Right lobe of liver (tissue), 6 donors: ENCODE data around the gene AGTRAP. TPM values are rescaled to one million over a fixed set of nuclear protein-coding genes. Genes with fewer than 3 reads are reported as not detected.

ENCODE experiments used
- ATAC-seq, 4 donors: fragments of 200-7000 bp; cut with Tn5 transposase; one replicate each; pipeline ENCODE4 v1.9.1; 2020; ENCODE audit warnings: mild to moderate bottlenecking in 4 of 4, moderate library complexity in 4 of 4
- DNase-seq, 3 donors: peaks; one replicate each; pipeline ENCODE4 v3.0.0-alpha.2; 2020
- H3K27ac ChIP-seq, 3 donors: fragments of 200-600 bp; one replicate each; pipeline ENCODE4 v1.8.0; 2022
- H3K27me3 ChIP-seq, 2 donors: fragments of 200-600 bp; one replicate each; pipeline ENCODE4 v1.8.0; 2022
- H3K36me3 ChIP-seq, 4 donors: fragments of 200-600 bp; sonication (generic) in 1 of 4; one replicate each; pipeline versions ENCODE4 v1.5.1 to v1.8.0; 2017 to 2022; ENCODE audit warnings: control low read depth in 1 of 4
- H3K4me1 ChIP-seq, 4 donors: fragments of 200-600 bp; sonication (generic) in 1 of 4; one replicate each; pipeline versions ENCODE4 v1.5.1 to v1.8.0; 2017 to 2022; ENCODE audit warnings: control low read depth in 1 of 4
- H3K4me3 ChIP-seq, 3 donors: fragments of 200-600 bp; one replicate each; pipeline ENCODE4 v1.8.0; 2022
- H3K9me3 ChIP-seq, 4 donors: fragments of 200-600 bp; sonication (generic) in 1 of 4; one replicate each; pipeline versions ENCODE4 v1.5.1 to v1.8.0; 2017 to 2022; ENCODE audit warnings: control low read depth in 1 of 4
- CTCF ChIP-seq, 4 donors: fragments of 200-600 bp in 3 of 4; fragments of 450-650 bp in 1 of 4; IDR thresholded peaks; one replicate each; pipeline versions ENCODE4 v1.5.1 to v1.8.0; 2016 to 2022; ENCODE audit warnings: antibody characterized with exemption in 4 of 4, mild to moderate bottlenecking in 2 of 4
- POLR2A ChIP-seq: fragments of 450-650 bp; IDR thresholded peaks from one replicate; pipeline ENCODE4 v1.6.1; 2017; ENCODE audit warnings: antibody characterized with exemption, mild to moderate bottlenecking
- WGBS: methylation state at CpG from one replicate; pipeline ENCODE4 v1.1.6; 2018; ENCODE audit warnings: low coverage, low lambda C conversion rate; ENCODE audit not compliant: insufficient coverage; ENCODE audit errors: missing lambda C conversion rate; 5-methylcytosine and 5-hydroxymethylcytosine counted together
- intact Hi-C, 2 donors: fragments of 100-400 bp; cut with DNase I; formaldehyde crosslinking; loops; one replicate each; pipeline versions ENCODE4 v1.11.2 to v1.14.1; 2022
- total RNA-seq, 6 experiments: library from RNA; depleted of rRNA in 2 of 6; stranded (reverse); fragments of >200 nt in 2 of 6; fragmentation: NEBNext Ultra II Directional in 3 of 6; extraction: Animal tissue kit (Norgen Biotek cat#: 25700) in 3 of 6; gene quantifications; one replicate each; pipeline versions ENCODE4 v1.1.0 to v1.2.4, GENCODE V29; 2016 to 2023
- donor health status: DM: no; HTN: yes; CAD: no.
- donor health status: DM: no; HTN: no; CAD: no.
- donor health status: DM: no; HTN: no; CAD: no.
- donor health status: DM: no; HTN: yes; CAD: no.
- donor health status: DM: no; HTN: yes; CAD: no.

AGTRAP gene
- total RNA-seq, 6 experiments from 2014 or later, result 6.4 to 20.5 (median 11.4) TPM

- intact Hi-C loops, result no loop called here
- ATAC-seq (no peak), DNase-seq (no peak)
- Histone ChIP-seq H3K9me3 (no peaks in the 10 kb centered on the region), H3K4me1 (peaks cover 0 to 16% (median 0%) of the 10 kb centered on the region in 4 donors), H3K4me3 (no peak overlapping the region), H3K36me3 (no peaks in the 10 kb centered on the region), H3K27me3 (peaks cover 4 to 22% of the 10 kb centered on the region in 2 donors), H3K27ac (no peak overlapping the region)
- no peak for TF ChIP-seq CTCF (IDR thresholded peaks at IDR 0.05)
- no peak for TF ChIP-seq POLR2A
- 8% methylated on average over 45 of the region's 64 CpGs for WGBS
These were observed 43.8 kb upstream of the AGTRAP start for GRCh38 chr1:11691928-11692711.

- no peak for TF ChIP-seq POLR2A
These were observed 42.8 kb upstream of the AGTRAP start for GRCh38 chr1:11693024-11693590.

GRCh38 chr1:11693917-11694316 is 42.0 kb upstream of the AGTRAP start:
- H3K27ac ChIP-seq, result no peak overlapping the region
- intact Hi-C loops, result no loop called here
- H3K36me3 ChIP-seq, result no peaks in the 10 kb centered on the region
- no peak for TF ChIP-seq CTCF (IDR thresholded peaks at IDR 0.05)
- no peak for TF ChIP-seq POLR2A
- H3K27me3 ChIP-seq, result peaks cover 4 to 22% of the 10 kb centered on the region in 2 donors
- no peak for ATAC-seq
- no peaks in the 10 kb centered on the region for H3K9me3 ChIP-seq
- H3K4me3 ChIP-seq, result no peak overlapping the region
- 50% methylated on average over 5 of the region's 5 CpGs for WGBS
- peaks cover 0 to 16% (median 0%) of the 10 kb centered on the region in 4 donors for H3K4me1 ChIP-seq
- DNase-seq, result no peak

More at GRCh38 chr1:11693024-11693590, 42.8 kb upstream of the AGTRAP start:
- ATAC-seq, result peak in 3 of 4 donors; percentile 11 to 73 (median 13)
- H3K4me3 ChIP-seq, result no peak overlapping the region
- no peaks in the 10 kb centered on the region for H3K36me3 ChIP-seq
- no peak overlapping the region for H3K27ac ChIP-seq
- H3K9me3 ChIP-seq, result no peaks in the 10 kb centered on the region
- intact Hi-C loops, result no loop called here
- DNase-seq, result no peak
- WGBS, result 26% methylated on average over 5 of the region's 6 CpGs
- H3K27me3 ChIP-seq, result peaks cover 4 to 22% of the 10 kb centered on the region in 2 donors
- H3K4me1 ChIP-seq, result peaks cover 0 to 16% (median 0%) of the 10 kb centered on the region in 4 donors

GRCh38 chr1:11695861-11696260 is 40.1 kb upstream of the AGTRAP start:
- TF ChIP-seq POLR2A (no peak), CTCF (IDR thresholded peaks at IDR 0.05) (no peak)
- Histone ChIP-seq H3K27ac (no peak overlapping the region), H3K4me1 (peaks cover 0 to 11% (median 0%) of the 10 kb centered on the region in 4 donors), H3K4me3 (no peak overlapping the region), H3K27me3 (peaks cover 4 to 18% of the 10 kb centered on the region in 2 donors), H3K36me3 (no peaks in the 10 kb centered on the region), H3K9me3 (no peaks in the 10 kb centered on the region)
- ATAC-seq (no peak), DNase-seq (no peak)
- WGBS, result 0% methylated on average over 1 of the region's 6 CpGs
- intact Hi-C loops, result no loop called here

- no peak for TF ChIP-seq POLR2A
- TF ChIP-seq CTCF (IDR thresholded peaks at IDR 0.05), result no peak
- peak in 1 of 4 donors; percentile 22 for ATAC-seq
- peaks cover 0 to 3% of the 10 kb centered on the region in 2 donors for H3K27me3 ChIP-seq
- no CpG with 5 or more reads among the region's 8 CpGs for WGBS
- H3K4me3 ChIP-seq, result no peak overlapping the region
- H3K4me1 ChIP-seq, result no peaks in the 10 kb centered on the region
- no peak overlapping the region for H3K27ac ChIP-seq
- H3K9me3 ChIP-seq, result no peaks in the 10 kb centered on the region
- no peak for DNase-seq
- intact Hi-C loops, result no loop called here
- no peaks in the 10 kb centered on the region for H3K36me3 ChIP-seq
These were observed 38.6 kb upstream of the AGTRAP start for GRCh38 chr1:11697188-11697892.
